Neuronal stem cell (in vitro differentiated cells): ENCODE data around the gene DNAJB2.

Experiments
- DNase-seq: peaks from one replicate; pipeline ENCODE4 v3.0.0-alpha.2; 2013; ENCODE audit warnings: low spot score
- H2AFZ ChIP-seq: one replicate; pipeline ENCODE4 v1.6.1; 2013; ENCODE audit warnings: mild to moderate bottlenecking, low read length, inconsistent platforms
- H2AK5ac ChIP-seq: 2 replicates; pipeline ENCODE4 v1.6.1; 2013; ENCODE audit warnings: low read depth, mild to moderate bottlenecking, inconsistent platforms, low read length, moderate library complexity, mixed read lengths
- H2BK120ac ChIP-seq: 2 replicates; pipeline ENCODE4 v1.6.1; 2013; ENCODE audit warnings: low read depth, mild to moderate bottlenecking, inconsistent platforms, low read length, moderate library complexity, mixed read lengths
- H2BK12ac ChIP-seq: one replicate; pipeline ENCODE4 v1.6.1; 2013; ENCODE audit warnings: low read length, inconsistent platforms
- H2BK15ac ChIP-seq: 2 replicates; pipeline ENCODE4 v1.6.1; 2013; ENCODE audit warnings: mild to moderate bottlenecking, low read length, inconsistent platforms, mixed read lengths
- H2BK5ac ChIP-seq: one replicate; pipeline ENCODE4 v1.6.1; 2013; ENCODE audit warnings: inconsistent platforms, mild to moderate bottlenecking, low read length, moderate library complexity
- H3K14ac ChIP-seq: one replicate; pipeline ENCODE4 v1.6.1; 2013; ENCODE audit warnings: low read length, inconsistent platforms
- H3K18ac ChIP-seq: 2 replicates; pipeline ENCODE4 v1.6.1; 2013; ENCODE audit warnings: low read length, inconsistent platforms
- H3K23ac ChIP-seq: 2 replicates; pipeline ENCODE4 v1.6.1; 2013; ENCODE audit warnings: low read depth, mild to moderate bottlenecking, mixed read lengths, low read length, inconsistent platforms; ENCODE audit not compliant: poor library complexity
- H3K27ac ChIP-seq: replicated peaks from 3 replicates; pipeline ENCODE4 v1.5.1; 2013; ENCODE audit warnings: low read length, inconsistent platforms
- H3K27me3 ChIP-seq, 3 experiments: 2 replicates each; pipeline ENCODE4 v1.6.1; 2013; ENCODE audit warnings: low read length in 3 of 3, mild to moderate bottlenecking in 2 of 3, inconsistent platforms in 1 of 3, low read depth in 1 of 3, mixed read lengths in 1 of 3, moderate library complexity in 1 of 3; ENCODE audit not compliant: control insufficient read depth in 3 of 3, insufficient read depth in 3 of 3
- H3K36me3 ChIP-seq, 2 donors: replicated peaks in 1 of 2; 2 replicates each; pipeline ENCODE4 v1.6.1; 2013; ENCODE audit warnings: low read length in 2 of 2; ENCODE audit not compliant: control insufficient read depth in 2 of 2, insufficient read depth in 2 of 2
- H3K4ac ChIP-seq: 2 replicates; pipeline ENCODE4 v1.6.1; 2013; ENCODE audit warnings: inconsistent platforms, mild to moderate bottlenecking, low read length, moderate library complexity
- H3K4me1 ChIP-seq, 2 donors: 1 replicate in 1 of 2; 2 replicates in 1 of 2; pipeline ENCODE4 v1.6.1; 2013; ENCODE audit warnings: low read length in 2 of 2, low read depth in 1 of 2; ENCODE audit not compliant: control insufficient read depth in 2 of 2, insufficient read depth in 1 of 2
- H3K4me2 ChIP-seq: one replicate; pipeline ENCODE4 v1.6.1; 2013; ENCODE audit warnings: mild to moderate bottlenecking, low read length, inconsistent platforms; ENCODE audit not compliant: insufficient read depth, poor library complexity, severe bottlenecking
- H3K4me3 ChIP-seq, 2 donors: 2 replicates each; pipeline ENCODE4 v1.5.1; 2013; ENCODE audit warnings: low read length in 2 of 2, mild to moderate bottlenecking in 2 of 2, inconsistent platforms in 1 of 2, moderate library complexity in 1 of 2
- H3K79me1 ChIP-seq: one replicate; pipeline ENCODE4 v1.6.1; 2013; ENCODE audit warnings: low read depth, mild to moderate bottlenecking, inconsistent platforms, low read length, moderate library complexity
- H3K9ac ChIP-seq: one replicate; pipeline ENCODE4 v1.6.1; 2013; ENCODE audit warnings: mild to moderate bottlenecking, low read depth, low read length, inconsistent platforms; ENCODE audit not compliant: poor library complexity
- H3K9me3 ChIP-seq, 2 donors: replicated peaks in 1 of 2; 2 replicates each; pipeline versions ENCODE3 to v1.6.1; 2013; ENCODE audit warnings: low read length in 2 of 2, mild to moderate bottlenecking in 2 of 2, inconsistent platforms in 1 of 2, low read depth in 1 of 2, mixed read lengths in 1 of 2, moderate library complexity in 1 of 2; ENCODE audit not compliant: control insufficient read depth in 2 of 2, insufficient read depth in 1 of 2
- H4K8ac ChIP-seq: one replicate; pipeline ENCODE4 v1.6.1; 2013; ENCODE audit warnings: low read depth, mild to moderate bottlenecking, inconsistent platforms, low read length, moderate library complexity
- H4K91ac ChIP-seq: one replicate; pipeline ENCODE4 v1.6.1; 2013; ENCODE audit warnings: low read length, low read depth, mild to moderate bottlenecking, inconsistent platforms; ENCODE audit not compliant: poor library complexity
- WGBS, 2 donors: extraction: QIAGEN DNeasy Blood & Tissue Kit; methylation state at CpG; one replicate each; pipeline ENCODE4 v1.1.7; 2013; ENCODE audit warnings: missing lambda C conversion rate in 2 of 2, mixed read lengths in 1 of 2; ENCODE audit not compliant: insufficient read length in 2 of 2, insufficient replicate concordance in 1 of 2; ENCODE audit errors: extremely low coverage in 2 of 2; 5-methylcytosine and 5-hydroxymethylcytosine counted together

The DNAJB2 gene

GRCh38 chr2:219281588-219281987, 2.4 kb downstream of the DNAJB2 start:
- no peak overlapping the region for H2BK12ac ChIP-seq
- H3K9me3 ChIP-seq: no peaks in the 10 kb centered on the region
- no peak for DNase-seq
- H2BK120ac ChIP-seq: no peak overlapping the region
- H3K36me3 ChIP-seq: peaks cover 20 to 39% of the 10 kb centered on the region in 2 donors
- no peak overlapping the region for H2BK15ac ChIP-seq
- no peak overlapping the region for H4K91ac ChIP-seq
- peaks cover 7% of the 10 kb centered on the region for H3K79me1 ChIP-seq
- H3K27me3 ChIP-seq: peaks cover 0 to 3% (median 0%) of the 10 kb centered on the region in 3 experiments
- H3K14ac ChIP-seq: no peak overlapping the region
- H3K23ac ChIP-seq: no peak overlapping the region
- no peak overlapping the region for H3K27ac ChIP-seq
- no peak overlapping the region for H3K18ac ChIP-seq
- H2BK5ac ChIP-seq: no peak overlapping the region
- H4K8ac ChIP-seq: no peak overlapping the region
- WGBS, 2 donors: no CpG with 5 or more reads among the region's 8 CpGs
- no peak overlapping the region for H3K4ac ChIP-seq
- H3K4me3 ChIP-seq: no peak overlapping the region
- H3K9ac ChIP-seq: no peak overlapping the region
- H2AK5ac ChIP-seq: no peak overlapping the region
- H3K4me2 ChIP-seq: no peak overlapping the region
- peaks cover 20 to 22% of the 10 kb centered on the region in 2 donors for H3K4me1 ChIP-seq
- H2AFZ ChIP-seq: no peak overlapping the region

GRCh38 chr2:219282375-219282774, 3.2 kb downstream of the DNAJB2 start:
- Histone ChIP-seq H3K27me3 (peaks cover 0 to 2% (median 0%) of the 10 kb centered on the region in 3 experiments), H2AK5ac (no peak overlapping the region), H3K27ac (no peak overlapping the region), H3K4me3 (no peak overlapping the region), H4K91ac (no peak overlapping the region), H3K4me1 (peaks cover 21 to 25% of the 10 kb centered on the region in 2 donors), H3K4ac (no peak overlapping the region), H2AFZ (no peak overlapping the region), H2BK15ac (no peak overlapping the region), H3K36me3 (peaks cover 20 to 39% of the 10 kb centered on the region in 2 donors), H3K14ac (no peak overlapping the region), H3K9me3 (no peaks in the 10 kb centered on the region), H4K8ac (no peak overlapping the region), H3K18ac (no peak overlapping the region), H3K9ac (no peak overlapping the region), H2BK120ac (no peak overlapping the region), H3K79me1 (peaks cover 7% of the 10 kb centered on the region), H2BK12ac (no peak overlapping the region), H2BK5ac (no peak overlapping the region), H3K4me2 (no peak overlapping the region), H3K23ac (no peak overlapping the region)
- no peak for DNase-seq
- WGBS, 2 donors: no CpG with 5 or more reads among the region's 5 CpGs

- Histone ChIP-seq H4K91ac (no peak overlapping the region), H3K4me3 (no peak overlapping the region), H3K23ac (no peak overlapping the region), H3K9ac (no peak overlapping the region), H3K36me3 (peaks cover 20 to 39% of the 10 kb centered on the region in 2 donors), H3K14ac (no peak overlapping the region), H3K79me1 (peaks cover 7% of the 10 kb centered on the region), H3K27ac (no peak overlapping the region), H2BK12ac (no peak overlapping the region), H2BK120ac (no peak overlapping the region), H2AFZ (no peak overlapping the region), H3K4me2 (no peak overlapping the region), H2AK5ac (no peak overlapping the region), H2BK15ac (no peak overlapping the region), H2BK5ac (no peak overlapping the region), H3K18ac (no peak overlapping the region), H3K9me3 (no peaks in the 10 kb centered on the region), H4K8ac (no peak overlapping the region), H3K27me3 (no peaks in the 10 kb centered on the region), H3K4me1 (peaks cover 18 to 19% of the 10 kb centered on the region in 2 donors), H3K4ac (no peak overlapping the region)
- no CpG with 5 or more reads among the region's 17 CpGs for WGBS, 2 donors
- DNase-seq: no peak
Measured at GRCh38 chr2:219282943-219283581, 3.9 kb downstream of the DNAJB2 start.

- Histone ChIP-seq H3K9ac (no peak overlapping the region), H3K14ac (no peak overlapping the region), H3K23ac (peak overlapping the region; percentile 73), H3K27ac (no peak overlapping the region), H3K4me1 (peaks cover 10 to 12% of the 10 kb centered on the region in 2 donors), H3K4me3 (no peak overlapping the region), H3K79me1 (peaks cover 7% of the 10 kb centered on the region), H3K27me3 (no peaks in the 10 kb centered on the region), H3K4me2 (no peak overlapping the region), H3K4ac (no peak overlapping the region), H2BK120ac (no peak overlapping the region), H2BK15ac (no peak overlapping the region), H3K9me3 (no peaks in the 10 kb centered on the region), H2BK12ac (no peak overlapping the region), H2AK5ac (peak overlapping the region; percentile 99), H4K91ac (no peak overlapping the region), H4K8ac (peak overlapping the region; percentile 57), H3K36me3 (peaks cover 20 to 39% of the 10 kb centered on the region in 2 donors), H3K18ac (no peak overlapping the region), H2BK5ac (no peak overlapping the region), H2AFZ (no peak overlapping the region)
- WGBS, 2 donors: no CpG with 5 or more reads among the region's 16 CpGs
- no peak for DNase-seq
Measured at GRCh38 chr2:219284501-219285372, 5.6 kb downstream of the DNAJB2 start.
